Superior temporal gyrus (tissue), 1 donor: Measurements from ENCODE around the gene ISCU.
"Not testable (repeated sequence)": the region's sequence is repeated elsewhere in the genome, so short reads cannot be mapped to it uniquely, and the experiment has no call there.

Experiments
- DNase-seq: peaks from one replicate; pipeline ENCODE4 v3.0.0-alpha.2; 2016; ENCODE audit errors: extremely low spot score

ISCU gene

DNA sequence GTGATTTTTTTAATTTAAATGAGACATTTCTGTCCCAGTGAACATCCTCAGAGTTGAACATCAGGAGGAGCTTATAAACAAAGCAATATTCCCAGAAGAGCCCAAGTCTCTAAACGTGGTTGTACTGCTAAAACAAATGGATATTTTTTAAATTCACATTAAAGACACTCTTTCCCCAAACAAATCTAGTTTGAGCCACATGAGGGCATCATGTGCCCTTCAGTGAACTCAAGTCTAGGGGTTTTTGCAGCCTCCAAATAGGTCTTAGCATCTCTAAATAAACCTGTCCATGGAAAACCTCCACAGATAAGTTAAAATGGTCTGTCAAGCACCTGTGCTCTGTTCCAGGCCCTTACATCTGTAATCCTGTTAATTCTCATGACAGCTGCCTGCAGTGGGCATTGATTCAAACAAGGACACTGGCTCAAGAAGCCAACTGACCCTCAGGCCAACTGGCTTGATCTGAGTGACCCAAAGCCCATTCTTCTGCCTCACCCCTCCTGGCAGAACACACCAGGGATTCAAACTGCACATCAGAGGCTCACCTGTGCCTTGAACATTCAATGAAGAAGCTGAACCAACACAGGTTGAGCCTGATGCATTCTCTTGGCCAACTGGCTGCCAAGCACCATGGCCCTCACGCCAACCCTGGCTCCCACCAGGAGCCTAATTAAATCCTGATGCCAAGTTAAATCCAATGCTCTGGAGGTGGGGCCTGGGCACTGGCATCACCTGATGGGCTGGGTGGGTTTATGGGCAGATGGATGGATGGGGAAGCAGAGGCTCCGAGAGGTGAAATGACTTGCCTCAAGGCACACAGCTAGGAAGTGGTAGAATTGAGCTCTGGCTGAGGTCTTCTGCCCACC, 8.6 kb downstream of the ISCU start:
- peak; percentile 69 for DNase-seq

- DNase-seq = no peak
These were observed 9.3 kb downstream of the ISCU start for GRCh38 chr12:108571609-108572165.

DNA sequence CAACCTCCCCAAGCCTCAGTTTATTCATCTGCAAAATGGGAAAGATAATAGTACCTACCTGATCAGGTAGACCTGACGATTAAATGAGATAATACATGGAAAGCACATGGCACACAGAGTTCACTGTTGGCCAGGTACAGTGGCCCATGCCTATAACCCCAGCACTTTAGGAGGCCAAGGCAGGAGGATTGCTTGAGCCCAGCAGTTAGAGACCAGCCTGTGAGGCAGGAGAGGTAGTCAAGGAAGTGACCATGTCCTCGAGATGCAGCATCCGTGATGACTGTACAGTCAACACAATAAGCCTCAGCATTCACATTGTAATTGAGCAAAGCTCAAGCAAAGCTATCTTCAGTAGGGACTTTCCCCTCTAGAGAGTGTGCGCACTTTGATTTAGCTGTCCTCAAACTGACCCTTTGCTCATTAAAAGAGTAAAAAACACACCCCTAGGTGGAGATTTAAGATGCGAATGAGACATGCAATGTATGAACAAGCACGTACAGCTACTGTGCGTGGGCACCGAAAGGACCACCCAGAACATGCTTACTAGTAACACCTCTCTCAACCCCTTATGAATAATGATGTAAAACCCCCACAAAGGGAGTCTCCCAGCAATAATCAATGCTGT, 9.9 kb downstream of the ISCU start:
- DNase-seq = no peak

GRCh38 chr12:108573317-108573716, 10.9 kb downstream of the ISCU start:
- DNase-seq = no peak

- DNase-seq = not testable (repeated sequence)
These were observed 11.9 kb downstream of the ISCU start for GRCh38 chr12:108574276-108574675.

GRCh38 chr12:108575199-108575912, 13.0 kb downstream of the ISCU start:
- no peak for DNase-seq

GRCh38 chr12:108576660-108577234, 14.4 kb downstream of the ISCU start:
- no peak for DNase-seq

DNA sequence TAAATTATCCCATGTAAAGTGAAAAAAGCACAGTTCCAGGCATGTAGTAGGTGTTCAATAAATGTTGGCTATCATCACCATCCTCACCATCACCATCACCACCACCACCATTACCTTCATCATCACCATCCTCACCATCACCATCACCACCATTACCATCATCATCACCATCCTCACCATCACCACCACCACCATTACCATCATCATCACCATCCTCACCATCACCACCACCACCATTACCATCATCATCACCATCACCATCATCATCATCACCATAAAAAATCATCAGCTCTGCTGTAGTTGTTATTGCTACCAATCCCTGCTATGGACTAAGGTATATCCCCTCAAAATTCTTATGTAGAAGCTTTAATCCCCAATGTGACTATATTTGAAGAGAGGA, 15.1 kb downstream of the ISCU start:
- no peak for DNase-seq

GRCh38 chr12:108578264-108578663, 15.9 kb downstream of the ISCU start:
- DNase-seq = no peak

GRCh38 chr12:108578813-108579212, 16.4 kb downstream of the ISCU start:
- DNase-seq = no peak

GRCh38 chr12:108580531-108580930, 18.1 kb downstream of the ISCU start:
- DNase-seq = no peak

GRCh38 chr12:108581311-108582227, 19.2 kb downstream of the ISCU start:
- no peak for DNase-seq

GRCh38 chr12:108582509-108582908, 20.1 kb downstream of the ISCU start:
- DNase-seq = no peak

DNA sequence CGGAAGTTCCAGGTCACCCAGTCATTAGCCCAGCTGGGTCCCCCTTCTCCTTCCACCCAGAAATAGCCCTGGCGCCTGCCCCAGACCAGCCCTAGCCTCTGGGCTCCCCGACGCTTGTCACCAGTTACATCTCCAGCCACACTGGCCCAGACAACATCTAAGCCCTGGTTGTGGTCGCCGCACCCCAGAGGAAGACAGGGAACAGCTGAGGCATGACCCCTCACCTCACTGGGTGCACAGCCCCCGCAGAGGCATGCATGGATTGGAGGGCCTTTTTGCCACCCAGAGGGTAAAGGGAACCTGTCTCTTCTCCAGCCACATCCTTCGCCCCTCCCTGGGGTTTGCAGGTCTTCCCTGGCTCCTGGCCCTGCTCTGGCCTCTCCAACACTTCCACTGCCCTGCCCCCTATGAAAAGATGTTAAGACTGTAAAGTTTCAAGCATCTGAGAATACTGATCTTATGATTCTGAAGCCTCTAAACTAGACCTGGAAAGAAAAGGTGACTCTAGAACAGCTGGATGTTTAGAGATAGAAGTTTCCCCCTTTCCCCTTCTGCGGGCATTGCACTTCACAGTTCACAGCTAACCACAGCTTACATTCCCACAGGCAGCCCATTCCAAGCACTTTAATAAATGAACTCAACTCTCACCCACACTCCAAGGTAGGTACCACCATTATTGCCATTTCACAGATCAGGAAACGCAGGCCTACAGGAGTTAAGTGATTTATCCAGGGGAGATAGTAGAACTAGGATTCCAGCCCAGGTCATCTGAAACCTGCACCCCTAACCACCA, 20.8 kb downstream of the ISCU start:
- DNase-seq = no peak

GRCh38 chr12:108583991-108584390, 21.6 kb downstream of the ISCU start:
- no peak for DNase-seq

DNA sequence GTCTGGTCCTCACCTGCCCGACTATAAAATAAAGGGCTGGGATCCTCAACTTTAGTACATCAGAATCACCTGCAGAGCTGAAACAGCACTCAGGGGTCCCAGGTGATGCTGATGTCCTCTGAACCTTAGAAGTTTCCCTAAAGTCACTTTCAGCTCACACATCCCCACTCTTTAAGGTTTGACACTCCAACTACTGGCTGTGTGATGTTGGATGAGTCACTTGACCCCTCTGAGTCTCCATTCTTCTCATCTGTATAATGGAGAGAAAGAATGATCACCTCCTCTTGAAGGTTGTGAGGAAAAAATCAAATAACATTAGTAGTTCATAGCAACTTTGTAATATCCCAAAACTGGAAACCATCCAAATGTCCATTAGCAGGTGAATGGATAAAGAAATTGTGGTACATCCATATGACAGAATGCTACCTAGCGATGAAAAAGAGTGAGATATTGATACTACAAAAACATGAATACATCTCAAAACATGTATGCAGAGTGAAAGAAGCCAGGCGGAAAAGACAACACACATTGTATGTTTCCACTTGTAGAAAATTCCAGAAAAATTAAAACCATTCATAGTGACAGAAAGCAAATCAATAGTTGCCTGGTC, 22.2 kb downstream of the ISCU start:
- no peak for DNase-seq

DNA sequence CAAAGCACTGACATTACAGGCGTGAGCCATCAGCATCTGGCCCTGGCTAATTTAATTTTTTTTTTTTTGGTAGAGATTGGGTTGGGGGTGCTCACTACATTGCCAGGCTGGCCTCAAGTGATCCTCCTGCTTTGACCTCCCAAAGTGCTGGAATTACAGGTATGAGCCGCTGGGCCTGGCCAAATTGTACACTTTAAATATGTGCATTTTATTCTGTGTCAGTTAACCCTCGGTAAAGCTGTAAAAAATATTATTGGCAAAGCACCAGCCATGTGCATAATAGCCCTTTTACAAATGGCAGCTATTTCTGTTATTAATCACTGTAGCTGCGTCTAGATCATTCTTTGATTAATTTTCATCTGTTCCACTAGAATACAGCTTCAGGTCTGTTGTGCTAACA, 23.5 kb downstream of the ISCU start:
- no peak for DNase-seq

- DNase-seq = no peak
These were observed 23.9 kb downstream of the ISCU start for GRCh38 chr12:108586306-108586705.

DNA sequence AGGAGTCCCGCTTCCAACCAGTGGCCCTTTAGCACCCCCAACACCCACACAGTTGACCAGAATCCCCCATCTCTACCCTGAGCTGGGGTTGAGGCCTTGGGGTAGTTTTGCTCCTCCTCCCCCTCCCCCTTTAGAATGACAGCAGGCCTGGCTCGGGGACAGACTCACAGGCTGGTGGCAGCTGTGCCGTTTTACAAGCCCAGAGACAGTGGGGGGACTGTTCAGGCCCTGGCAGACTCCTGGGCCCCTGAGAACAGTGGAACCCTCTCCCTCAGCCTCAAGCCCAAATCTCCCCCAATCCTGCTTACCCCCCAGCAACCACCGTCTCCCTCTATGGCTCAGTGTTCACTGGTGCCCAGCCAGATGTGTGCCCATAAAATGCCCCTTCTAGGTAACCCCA, 25.4 kb downstream of the ISCU start:
- peak; percentile 68 for DNase-seq
